Astrocyte (in vitro differentiated cells and primary cell): ENCODE measurements around the gene APOBEC3A.

ENCODE experiments used
- EZH2 ChIP-seq: IDR thresholded peaks from 2 replicates; pipeline ENCODE4 v1.6.1; 2012; ENCODE audit warnings: mild to moderate bottlenecking, low read length, inconsistent platforms; ENCODE audit not compliant: insufficient read depth
- TF ChIP-seq, protein P1 (sequence below): IDR thresholded peaks from 2 replicates; pipeline ENCODE4 v1.5.1; 2011; ENCODE audit warnings: low read depth, mild to moderate bottlenecking, inconsistent platforms, low read length, moderate library complexity; ENCODE audit not compliant: insufficient read depth

DNA sequence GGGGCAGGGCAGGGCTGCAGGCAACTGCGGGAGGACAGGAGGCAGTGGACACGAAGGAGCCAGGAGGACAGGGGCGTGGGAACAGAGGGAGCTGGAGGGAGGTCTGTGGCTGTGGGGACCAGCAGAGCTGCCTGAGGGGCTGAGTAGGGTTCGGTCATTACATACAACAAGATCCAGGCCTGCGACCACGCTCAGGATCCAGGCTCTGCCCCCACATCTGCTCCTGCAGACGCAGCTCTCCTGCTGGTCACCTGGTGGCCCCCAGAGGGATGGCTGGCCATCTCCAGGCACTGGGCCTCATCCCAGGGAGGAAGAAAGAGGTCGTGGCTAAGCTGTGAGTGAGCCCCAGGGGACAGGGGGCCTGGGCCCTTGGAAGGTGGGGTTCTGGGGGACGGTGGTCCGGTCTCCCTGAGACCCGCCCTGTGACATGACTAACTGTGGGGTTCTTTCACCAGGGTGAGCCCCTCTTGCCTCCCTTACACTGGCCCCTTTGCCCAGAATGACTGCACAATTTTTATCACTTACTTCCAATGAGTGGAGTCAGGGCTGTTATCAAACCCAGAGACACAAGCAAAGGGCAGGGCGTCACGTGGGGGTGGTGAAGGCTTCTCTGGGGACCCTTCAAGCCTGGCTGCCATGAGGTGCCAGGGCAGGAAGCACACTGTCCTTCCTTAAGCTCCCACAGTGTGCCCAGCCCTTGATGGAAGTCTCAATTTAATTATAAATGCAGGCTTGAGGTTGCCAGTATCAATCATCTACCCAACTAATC is 6.7 kb upstream of the APOBEC3A start:
- TF ChIP-seq, protein P1, sequence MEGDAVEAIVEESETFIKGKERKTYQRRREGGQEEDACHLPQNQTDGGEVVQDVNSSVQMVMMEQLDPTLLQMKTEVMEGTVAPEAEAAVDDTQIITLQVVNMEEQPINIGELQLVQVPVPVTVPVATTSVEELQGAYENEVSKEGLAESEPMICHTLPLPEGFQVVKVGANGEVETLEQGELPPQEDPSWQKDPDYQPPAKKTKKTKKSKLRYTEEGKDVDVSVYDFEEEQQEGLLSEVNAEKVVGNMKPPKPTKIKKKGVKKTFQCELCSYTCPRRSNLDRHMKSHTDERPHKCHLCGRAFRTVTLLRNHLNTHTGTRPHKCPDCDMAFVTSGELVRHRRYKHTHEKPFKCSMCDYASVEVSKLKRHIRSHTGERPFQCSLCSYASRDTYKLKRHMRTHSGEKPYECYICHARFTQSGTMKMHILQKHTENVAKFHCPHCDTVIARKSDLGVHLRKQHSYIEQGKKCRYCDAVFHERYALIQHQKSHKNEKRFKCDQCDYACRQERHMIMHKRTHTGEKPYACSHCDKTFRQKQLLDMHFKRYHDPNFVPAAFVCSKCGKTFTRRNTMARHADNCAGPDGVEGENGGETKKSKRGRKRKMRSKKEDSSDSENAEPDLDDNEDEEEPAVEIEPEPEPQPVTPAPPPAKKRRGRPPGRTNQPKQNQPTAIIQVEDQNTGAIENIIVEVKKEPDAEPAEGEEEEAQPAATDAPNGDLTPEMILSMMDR: no peak
- no peak for TF ChIP-seq EZH2
